Measurements from ENCODE around the gene SEC24B. TPM values are rescaled to one million over a fixed set of nuclear protein-coding genes. Genes with fewer than 3 reads are reported as not detected.

SEC24B gene
- total and polyA plus RNA-seq, 2 experiments from 2014 or later = 9.4 to 32.8 TPM

GRCh38 chr4:109383823-109384222 is 49.8 kb upstream of the SEC24B start (continued):
- TF ChIP-seq ZNF462 (CRISPR knock-in tag; IDR thresholded peaks at IDR 0.05) (no peak), STAT1 (IDR thresholded peaks at IDR 0.05; ENCODE audit: unreplicated experiment) (no peak), EZH2 (IDR thresholded peaks at IDR 0.05; ENCODE audit: low read depth, unreplicated experiment) (no peak), JUNB (IDR thresholded peaks at IDR 0.05; ENCODE audit: unreplicated experiment) (no peak), NANOG (IDR thresholded peaks at IDR 0.05; ENCODE audit: borderline replicate concordance) (no peak), CREB1 (CRISPR knock-in tag; IDR thresholded peaks at IDR 0.05; ENCODE audit: low read depth) (no peak)

GRCh38 chr4:109385260-109385659 is 48.4 kb upstream of the SEC24B start:
- no peak overlapping the region for H3K27ac Mint-ChIP-seq
- Histone ChIP-seq H3K4me3 (no peak overlapping the region), H3K27me3 (ENCODE audit: insufficient read depth) (no peaks in the 10 kb centered on the region), H3K9me2 (ENCODE audit: insufficient read depth) (peaks cover 6% of the 10 kb centered on the region; the same call in 1 of the 2 replicates), H3K79me2 (replicated peaks; ENCODE audit: insufficient read depth) (no peaks in the 10 kb centered on the region), H3K36me3 (ENCODE audit: insufficient read depth) (no peaks in the 10 kb centered on the region), H3K4me1 (ENCODE audit: insufficient read depth) (peaks cover 29% of the 10 kb centered on the region), H3F3A (replicated peaks; ENCODE audit: low read depth) (no peaks in the 10 kb centered on the region; the same call in 1 of the 2 replicates), H3K27ac (ENCODE audit: low read depth) (no peak overlapping the region), H2AFZ (no peak overlapping the region), H3K4me2 (no peak overlapping the region), H4K20me1 (replicated peaks; ENCODE audit: insufficient read depth) (no peaks in the 10 kb centered on the region)
- no peaks in the 10 kb centered on the region for H3K9me3 Mint-ChIP-seq
- peaks cover 2% of the 10 kb centered on the region for H3K27me3 Mint-ChIP-seq (ENCODE audit: insufficient read depth, low read depth, poor library complexity)
- TF ChIP-seq ZNF331 (CRISPR knock-in tag; IDR thresholded peaks at IDR 0.05; ENCODE audit: low read depth) = no peak
- no peak for TF ChIP-seq ZNF462 (CRISPR knock-in tag; IDR thresholded peaks at IDR 0.05)
- peaks cover 34% of the 10 kb centered on the region for H3K4me1 Mint-ChIP-seq
- H3K36me3 Mint-ChIP-seq (ENCODE audit: low read depth) = no peaks in the 10 kb centered on the region
- DNase-seq (ENCODE audit: low spot score) (no peak), ATAC-seq (no peak)
- no peak overlapping the region for H3K4me3 Mint-ChIP-seq

All from GM23338 (cell line).